Suprapubic skin (tissue), 3 donors: ENCODE measurements around the gene GGA3.
"Not testable (repeated sequence)": the region's sequence is repeated elsewhere in the genome, so short reads cannot be mapped to it uniquely, and the experiment has no call there.

Experiments
- EP300 ChIP-seq: sonication (generic); formaldehyde crosslinking; IDR thresholded peaks from one replicate; pipeline ENCODE4 v1.6.1; 2017; ENCODE audit warnings: antibody characterized with exemption
- POLR2A ChIP-seq, 2 donors: fragments of 450-650 bp; IDR thresholded peaks; one replicate each; pipeline ENCODE4 v1.6.1; 2017; ENCODE audit warnings: antibody characterized with exemption in 2 of 2, mild to moderate bottlenecking in 2 of 2, moderate library complexity in 2 of 2
- TF ChIP-seq, protein P1 (sequence below), 2 donors: fragments of 200-600 bp in 1 of 2; fragments of 450-650 bp in 1 of 2; sonication (generic) in 1 of 2; IDR thresholded peaks; one replicate each; pipeline ENCODE4 v1.5.1; 2016 to 2019; ENCODE audit warnings: antibody characterized with exemption in 2 of 2, mild to moderate bottlenecking in 1 of 2, moderate library complexity in 1 of 2

DNA sequence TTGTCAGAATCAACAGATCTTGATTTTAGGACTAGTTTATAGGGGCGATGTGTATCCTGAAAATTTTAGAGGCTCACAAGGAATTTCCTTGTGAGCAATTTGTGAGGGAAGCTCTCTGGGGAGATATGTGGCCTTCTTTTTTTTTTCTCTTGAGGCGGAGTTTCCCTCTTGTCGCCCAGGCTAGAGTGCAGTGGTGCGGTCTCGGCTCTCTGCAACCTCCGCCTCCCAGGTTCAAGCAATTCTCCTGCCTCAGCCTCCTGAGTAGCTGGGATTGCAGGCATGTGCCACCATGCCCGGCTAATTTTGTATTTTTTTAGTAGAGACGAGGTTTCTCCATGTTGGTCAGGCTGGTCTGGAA, 54.4 kb downstream of the GGA3 start:
- TF ChIP-seq, protein P1, sequence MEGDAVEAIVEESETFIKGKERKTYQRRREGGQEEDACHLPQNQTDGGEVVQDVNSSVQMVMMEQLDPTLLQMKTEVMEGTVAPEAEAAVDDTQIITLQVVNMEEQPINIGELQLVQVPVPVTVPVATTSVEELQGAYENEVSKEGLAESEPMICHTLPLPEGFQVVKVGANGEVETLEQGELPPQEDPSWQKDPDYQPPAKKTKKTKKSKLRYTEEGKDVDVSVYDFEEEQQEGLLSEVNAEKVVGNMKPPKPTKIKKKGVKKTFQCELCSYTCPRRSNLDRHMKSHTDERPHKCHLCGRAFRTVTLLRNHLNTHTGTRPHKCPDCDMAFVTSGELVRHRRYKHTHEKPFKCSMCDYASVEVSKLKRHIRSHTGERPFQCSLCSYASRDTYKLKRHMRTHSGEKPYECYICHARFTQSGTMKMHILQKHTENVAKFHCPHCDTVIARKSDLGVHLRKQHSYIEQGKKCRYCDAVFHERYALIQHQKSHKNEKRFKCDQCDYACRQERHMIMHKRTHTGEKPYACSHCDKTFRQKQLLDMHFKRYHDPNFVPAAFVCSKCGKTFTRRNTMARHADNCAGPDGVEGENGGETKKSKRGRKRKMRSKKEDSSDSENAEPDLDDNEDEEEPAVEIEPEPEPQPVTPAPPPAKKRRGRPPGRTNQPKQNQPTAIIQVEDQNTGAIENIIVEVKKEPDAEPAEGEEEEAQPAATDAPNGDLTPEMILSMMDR (IDR thresholded peaks at IDR 0.05): not testable (repeated sequence)
- TF ChIP-seq EP300; POLR2A (IDR thresholded peaks at IDR 0.05): not testable (repeated sequence)
